DMS153 (cell line): ENCODE results near the gene PSMG2.

Experiments used
- DNase-seq: peaks from one replicate; lab custom pipeline; 2025; lab: John Stamatoyannopoulos, UW

The PSMG2 gene

GRCh38 chr18:12765586-12765985 is 62.7 kb downstream of the PSMG2 start:
- no peak for DNase-seq

GRCh38 chr18:12766986-12767433 is 64.2 kb downstream of the PSMG2 start:
- DNase-seq: no peak

- DNase-seq: no peak
Measured at GRCh38 chr18:12767580-12768155, 64.8 kb downstream of the PSMG2 start.

DNA sequence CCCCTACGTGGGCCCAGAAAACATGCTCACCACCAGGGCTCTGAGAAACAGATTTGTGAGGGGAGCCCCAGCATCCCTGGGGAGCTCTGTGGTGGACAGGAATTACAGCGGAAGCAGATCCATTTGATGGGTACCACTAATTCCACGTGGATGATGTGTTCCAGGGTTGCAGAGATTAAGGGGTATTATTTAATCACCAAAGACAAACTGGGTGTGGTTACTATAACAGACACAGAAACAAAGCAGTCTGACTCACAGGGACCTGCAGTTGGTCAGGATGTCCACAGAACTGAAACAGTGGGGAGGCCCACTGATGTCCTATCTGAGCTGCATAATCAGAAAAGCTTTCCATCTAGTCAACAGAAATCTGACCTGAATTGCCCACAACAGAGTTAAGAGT is 65.8 kb downstream of the PSMG2 start:
- no peak for DNase-seq

DNA sequence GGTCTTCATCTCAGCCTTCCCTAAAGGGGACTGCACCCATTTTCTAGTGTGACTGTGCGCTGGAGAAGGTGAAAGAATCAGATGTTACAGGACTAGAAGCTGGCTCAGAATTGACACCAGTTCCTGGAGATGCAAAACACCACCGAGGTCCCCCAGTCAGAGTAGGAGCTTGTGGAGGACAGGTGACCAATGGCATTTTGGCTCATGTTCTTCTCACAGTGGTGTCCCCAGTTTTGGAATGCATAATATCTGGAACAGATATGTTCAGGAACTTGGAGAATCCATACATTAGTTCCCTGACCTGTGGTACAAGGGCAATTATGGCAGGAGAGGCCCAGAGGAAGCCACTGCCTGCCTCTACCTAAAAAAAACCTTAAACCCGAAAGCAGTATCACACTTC is 66.3 kb downstream of the PSMG2 start:
- no peak for DNase-seq

- DNase-seq: no peak
Measured at GRCh38 chr18:12769644-12770440, 67.0 kb downstream of the PSMG2 start.

GRCh38 chr18:12770469-12771219 is 67.8 kb downstream of the PSMG2 start:
- DNase-seq: no peak

GRCh38 chr18:12772111-12772510 is 69.3 kb downstream of the PSMG2 start:
- no peak for DNase-seq

GRCh38 chr18:12773369-12773768 is 70.5 kb downstream of the PSMG2 start:
- DNase-seq: no peak

DNA sequence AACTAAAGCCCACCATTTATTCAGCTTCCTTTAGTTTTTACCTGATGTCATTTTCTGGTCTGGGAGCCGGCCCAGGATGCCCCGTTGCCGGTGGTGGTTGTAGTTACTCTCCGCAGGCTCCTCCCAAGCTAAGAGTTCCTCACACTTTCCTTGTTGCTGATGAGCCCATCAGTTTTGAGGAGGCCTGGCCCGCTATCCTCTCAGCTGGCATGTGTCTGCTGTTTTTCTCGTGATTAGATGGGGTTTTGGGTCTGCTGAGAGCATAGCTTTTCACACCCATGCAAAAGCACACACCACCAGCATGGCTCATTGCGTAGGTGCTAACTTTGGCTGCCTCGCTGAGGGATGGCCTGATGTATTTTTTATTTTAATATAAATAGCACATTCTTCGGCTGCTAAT is 72.1 kb downstream of the PSMG2 start:
- DNase-seq: no peak
